Upper lobe of left lung (tissue), 6 donors: ENCODE measurements around the gene PPP2R2B. TPM values are rescaled to one million over a fixed set of nuclear protein-coding genes. Genes with fewer than 3 reads are reported as not detected.

Experiments used
- ATAC-seq, 2 donors: fragments of 200-7000 bp; cut with Tn5 transposase; one replicate each; pipeline ENCODE4 v1.9.1; 2022; ENCODE audit warnings: mild to moderate bottlenecking in 2 of 2, moderate library complexity in 2 of 2; ENCODE audit not compliant: low FRiP score in 2 of 2
- DNase-seq, 2 donors: peaks; one replicate each; pipeline ENCODE4 v3.0.0-alpha.2; 2019 to 2020
- H3K27ac ChIP-seq, 4 donors: fragments of 200-600 bp; sonication (generic); one replicate each; pipeline ENCODE4 v1.5.1; 2016 to 2019
- H3K27me3 ChIP-seq, 4 donors: fragments of 200-600 bp; sonication (generic); one replicate each; pipeline ENCODE4 v1.5.1; 2017 to 2019
- H3K36me3 ChIP-seq, 4 donors: fragments of 200-600 bp; sonication (generic); one replicate each; pipeline ENCODE4 v1.5.1; 2016 to 2019
- H3K4me1 ChIP-seq, 4 donors: fragments of 200-600 bp; sonication (generic); one replicate each; pipeline ENCODE4 v1.5.1; 2018 to 2019
- H3K4me3 ChIP-seq, 4 donors: fragments of 200-600 bp; sonication (generic); one replicate each; pipeline ENCODE4 v1.5.1; 2017 to 2019; ENCODE audit warnings: mild to moderate bottlenecking in 2 of 4, moderate library complexity in 1 of 4
- H3K9me3 ChIP-seq, 4 donors: fragments of 200-600 bp; sonication (generic); one replicate each; pipeline ENCODE4 v1.5.1; 2018 to 2019
- EP300 ChIP-seq, 4 donors: sonication (generic); formaldehyde crosslinking; IDR thresholded peaks; one replicate each; pipeline ENCODE4 v1.5.1; 2017; ENCODE audit warnings: antibody characterized with exemption in 4 of 4, control low read depth in 2 of 4
- POLR2A ChIP-seq, 4 donors: fragments of 450-650 bp; IDR thresholded peaks; one replicate each; pipeline ENCODE4 v1.5.1; 2016 to 2017; ENCODE audit warnings: antibody characterized with exemption in 4 of 4, mild to moderate bottlenecking in 2 of 4
- POLR2AphosphoS5 ChIP-seq, 2 donors: sonication (generic); formaldehyde crosslinking; IDR thresholded peaks; one replicate each; pipeline ENCODE4 v1.5.1; 2017; ENCODE audit warnings: antibody characterized with exemption in 2 of 2
- WGBS, 2 donors: methylation state at CpG; one replicate each; pipeline ENCODE4 v1.1.5; 2017 to 2018; 5-methylcytosine and 5-hydroxymethylcytosine counted together
- total RNA-seq, 6 donors: library from RNA; depleted of rRNA in 4 of 6; stranded (reverse); fragments of >200 nt in 4 of 6; gene quantifications; one replicate each; pipeline versions ENCODE4 v1.1.0 to v1.2.1, GENCODE V29; 2016 to 2021
- TF ChIP-seq, protein P1 (sequence below), 6 experiments: fragments of 450-650 bp in 4 of 6; fragments of 200-600 bp in 2 of 6; sonication (generic) in 2 of 6; IDR thresholded peaks; one replicate each; pipeline ENCODE4 v1.5.1; 2016 to 2019; ENCODE audit warnings: antibody characterized with exemption in 6 of 6
- donor health status: DM: no; HTN: no; CAD: no; lungs with moderate emphysema.
- donor health status: DM: no; HTN: yes; CAD: no; lungs with severe emphysema.

PPP2R2B gene
- total RNA-seq, 6 donors from 2014 or later, result 0.49 to 7.4 (median 1.3) TPM

DNA sequence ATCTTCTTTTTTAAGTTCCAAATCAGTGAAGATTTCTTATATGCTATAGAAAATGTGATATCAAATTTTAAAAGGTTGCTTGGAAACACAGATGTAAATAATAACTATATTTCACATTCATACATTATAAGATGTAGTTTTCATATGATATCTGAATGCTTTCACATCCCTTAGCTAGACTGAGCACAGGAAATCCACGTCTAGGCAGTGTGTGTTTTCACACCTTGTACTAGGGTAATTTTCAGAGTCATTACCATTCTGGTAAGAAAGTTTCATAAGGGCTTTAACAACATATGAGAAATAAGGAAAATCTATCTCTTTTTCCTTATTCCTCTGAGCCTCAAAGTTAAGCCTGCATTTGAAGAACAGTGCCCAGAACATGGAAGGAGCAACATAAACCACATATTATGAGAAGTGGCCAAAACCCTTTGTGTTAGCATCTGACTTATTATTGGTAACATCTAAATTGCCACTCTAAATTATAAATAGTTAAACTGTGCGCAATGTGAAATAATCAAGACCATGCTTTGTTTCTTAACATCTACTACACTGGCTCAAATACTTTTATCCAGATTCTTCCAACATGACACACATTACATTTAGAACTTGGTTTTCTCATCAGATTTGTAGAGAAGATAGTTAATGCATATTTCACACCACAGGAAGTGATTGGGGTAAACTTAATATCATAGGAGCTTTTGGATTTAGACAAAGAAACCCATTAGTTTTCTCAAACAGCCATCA is 113.3 kb downstream of the PPP2R2B start:
- TF ChIP-seq EP300 (IDR thresholded peaks at IDR 0.05) (no peak), POLR2A (IDR thresholded peaks at IDR 0.05) (no peak), POLR2AphosphoS5 (IDR thresholded peaks at IDR 0.05) (no peak)
- TF ChIP-seq, protein P1, sequence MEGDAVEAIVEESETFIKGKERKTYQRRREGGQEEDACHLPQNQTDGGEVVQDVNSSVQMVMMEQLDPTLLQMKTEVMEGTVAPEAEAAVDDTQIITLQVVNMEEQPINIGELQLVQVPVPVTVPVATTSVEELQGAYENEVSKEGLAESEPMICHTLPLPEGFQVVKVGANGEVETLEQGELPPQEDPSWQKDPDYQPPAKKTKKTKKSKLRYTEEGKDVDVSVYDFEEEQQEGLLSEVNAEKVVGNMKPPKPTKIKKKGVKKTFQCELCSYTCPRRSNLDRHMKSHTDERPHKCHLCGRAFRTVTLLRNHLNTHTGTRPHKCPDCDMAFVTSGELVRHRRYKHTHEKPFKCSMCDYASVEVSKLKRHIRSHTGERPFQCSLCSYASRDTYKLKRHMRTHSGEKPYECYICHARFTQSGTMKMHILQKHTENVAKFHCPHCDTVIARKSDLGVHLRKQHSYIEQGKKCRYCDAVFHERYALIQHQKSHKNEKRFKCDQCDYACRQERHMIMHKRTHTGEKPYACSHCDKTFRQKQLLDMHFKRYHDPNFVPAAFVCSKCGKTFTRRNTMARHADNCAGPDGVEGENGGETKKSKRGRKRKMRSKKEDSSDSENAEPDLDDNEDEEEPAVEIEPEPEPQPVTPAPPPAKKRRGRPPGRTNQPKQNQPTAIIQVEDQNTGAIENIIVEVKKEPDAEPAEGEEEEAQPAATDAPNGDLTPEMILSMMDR (IDR thresholded peaks at IDR 0.05), result no peak
- Histone ChIP-seq H3K27ac (no peak overlapping the region), H3K9me3 (no peaks in the 10 kb centered on the region), H3K4me3 (no peak overlapping the region), H3K27me3 (no peaks in the 10 kb centered on the region), H3K36me3 (no peaks in the 10 kb centered on the region), H3K4me1 (no peaks in the 10 kb centered on the region)
- ATAC-seq, result no peak
- no peak for DNase-seq
- 58 to 65% methylated on average over 2 of the region's 2 CpGs for WGBS, 2 donors

DNA sequence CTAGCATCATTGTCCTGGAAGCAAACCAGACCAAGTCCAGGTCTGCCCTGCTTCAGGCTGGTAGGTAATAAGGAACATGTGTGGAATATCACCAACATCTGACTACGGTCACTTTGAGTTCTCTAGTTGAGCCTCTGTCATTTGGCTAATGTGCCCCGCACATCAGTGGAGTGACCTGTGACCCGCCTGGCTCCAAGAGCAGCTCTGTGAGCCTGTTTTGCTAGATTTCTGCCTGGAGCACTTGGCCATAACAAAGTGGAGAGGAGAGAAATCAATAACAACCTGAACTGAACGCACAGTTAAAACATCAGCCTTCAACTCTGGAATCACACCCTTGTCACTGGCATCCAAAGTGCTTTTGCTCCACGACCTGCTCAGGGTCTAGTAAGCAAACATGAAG is 115.7 kb downstream of the PPP2R2B start:
- no peak for ATAC-seq
- H3K27me3 ChIP-seq, result no peaks in the 10 kb centered on the region
- no peak overlapping the region for H3K27ac ChIP-seq
- no peaks in the 10 kb centered on the region for H3K36me3 ChIP-seq
- 41 to 65% methylated on average over 4 to 5 of the region's 5 CpGs for WGBS, 2 donors
- no peak overlapping the region for H3K4me3 ChIP-seq
- TF ChIP-seq EP300 (IDR thresholded peaks at IDR 0.05) (no peak), POLR2AphosphoS5 (IDR thresholded peaks at IDR 0.05) (no peak), POLR2A (IDR thresholded peaks at IDR 0.05) (no peak)
- TF ChIP-seq, protein P1 (IDR thresholded peaks at IDR 0.05), result no peak
- no peaks in the 10 kb centered on the region for H3K4me1 ChIP-seq
- no peaks in the 10 kb centered on the region for H3K9me3 ChIP-seq
- no peak for DNase-seq

DNA sequence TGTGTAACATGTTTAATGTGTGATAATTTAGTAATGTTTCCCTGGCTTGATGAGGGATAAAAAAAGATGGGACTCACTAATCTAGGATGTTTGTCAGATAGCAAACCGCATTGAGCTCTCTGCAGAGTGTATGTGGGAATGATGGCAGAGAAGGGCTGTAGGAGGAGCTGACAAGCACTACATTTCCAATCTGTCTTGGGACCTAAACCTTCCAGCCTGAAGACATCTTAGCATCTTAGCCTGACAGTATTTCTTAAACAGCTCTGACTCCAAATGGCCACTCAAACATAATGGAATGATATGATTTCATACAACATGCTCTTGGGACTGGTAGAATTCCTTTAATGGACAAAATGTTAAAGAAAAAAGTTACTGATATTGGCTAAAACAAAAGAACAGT is 116.7 kb downstream of the PPP2R2B start:
- WGBS, 2 donors, result 47 to 54% methylated on average over 1 of the region's 1 CpG
- ATAC-seq (peak in 1 of 2 donors; percentile 65), DNase-seq (no peak)

DNA sequence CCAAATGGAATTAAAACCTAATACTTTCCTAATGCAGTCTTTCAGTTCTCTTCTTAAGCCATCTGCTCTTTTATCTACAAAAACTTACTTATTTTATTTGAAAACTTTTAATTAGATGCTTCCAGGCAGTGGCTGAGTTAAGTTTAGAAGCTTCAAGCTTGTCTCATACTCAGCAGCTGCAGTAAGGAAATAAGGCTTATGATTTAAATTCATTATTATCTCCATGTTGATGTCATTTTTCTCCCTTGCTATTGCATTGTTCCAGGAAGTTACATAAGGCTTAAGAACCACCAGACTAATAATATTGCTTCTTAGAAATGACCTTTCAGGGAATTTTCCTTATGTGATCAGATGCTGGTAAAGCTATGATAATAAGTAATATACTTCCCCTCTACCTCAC is 119.6 kb downstream of the PPP2R2B start:
- peak in 1 of 2 donors; percentile 46 for ATAC-seq
- TF ChIP-seq EP300 (IDR thresholded peaks at IDR 0.05), result no peak
- no peak for TF ChIP-seq POLR2A (IDR thresholded peaks at IDR 0.05)
- TF ChIP-seq POLR2AphosphoS5 (IDR thresholded peaks at IDR 0.05), result no peak
- TF ChIP-seq, protein P1 (IDR thresholded peaks at IDR 0.05), result no peak
- no peaks in the 10 kb centered on the region for H3K9me3 ChIP-seq
- no peak for DNase-seq
- no peak overlapping the region for H3K27ac ChIP-seq
- no peaks in the 10 kb centered on the region for H3K4me1 ChIP-seq
- H3K27me3 ChIP-seq, result no peaks in the 10 kb centered on the region
- no peak overlapping the region for H3K4me3 ChIP-seq
- H3K36me3 ChIP-seq, result no peaks in the 10 kb centered on the region

More for the DNA sequence above, 116.7 kb downstream of the PPP2R2B start:
- Histone ChIP-seq H3K27me3 (no peaks in the 10 kb centered on the region), H3K9me3 (no peaks in the 10 kb centered on the region), H3K36me3 (no peaks in the 10 kb centered on the region), H3K4me1 (no peaks in the 10 kb centered on the region), H3K27ac (no peak overlapping the region), H3K4me3 (no peak overlapping the region)
- TF ChIP-seq EP300 (IDR thresholded peaks at IDR 0.05) (no peak), POLR2AphosphoS5 (IDR thresholded peaks at IDR 0.05) (no peak)
- TF ChIP-seq, protein P1 (IDR thresholded peaks at IDR 0.05), result no peak

DNA sequence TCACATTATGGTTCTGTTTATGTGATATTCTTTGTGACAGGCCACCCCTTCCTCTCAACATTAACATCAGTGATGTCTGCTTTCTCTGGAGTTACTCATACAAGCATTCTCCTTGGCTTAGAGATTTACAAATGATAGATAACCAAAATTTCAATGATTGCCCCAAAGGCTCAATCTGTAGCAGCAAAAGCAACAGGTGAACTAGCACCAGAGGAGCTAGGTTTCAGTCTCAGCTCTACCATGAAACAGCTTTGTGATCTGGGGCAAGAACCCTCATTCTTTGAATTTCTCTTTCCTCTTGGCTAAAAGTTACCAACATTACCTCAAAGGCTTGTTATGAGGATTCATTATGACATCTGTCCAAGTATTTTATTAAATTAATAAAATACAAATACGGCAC is 120.5 kb downstream of the PPP2R2B start:
- no peaks in the 10 kb centered on the region for H3K27me3 ChIP-seq
- no peaks in the 10 kb centered on the region for H3K9me3 ChIP-seq
- no peak overlapping the region for H3K4me3 ChIP-seq
- 81 to 84% methylated on average over 1 of the region's 1 CpG for WGBS, 2 donors
- no peaks in the 10 kb centered on the region for H3K36me3 ChIP-seq
- TF ChIP-seq EP300 (IDR thresholded peaks at IDR 0.05) (no peak), POLR2AphosphoS5 (IDR thresholded peaks at IDR 0.05) (no peak), POLR2A (IDR thresholded peaks at IDR 0.05) (no peak)
- TF ChIP-seq, protein P1 (IDR thresholded peaks at IDR 0.05), result no peak
- no peak for DNase-seq
- H3K27ac ChIP-seq, result no peak overlapping the region
- no peak for ATAC-seq
- H3K4me1 ChIP-seq, result no peaks in the 10 kb centered on the region
